Osteoblast (primary cell): ENCODE results near the gene SNRPF. TPM values are rescaled to one million over a fixed set of nuclear protein-coding genes. Genes with fewer than 3 reads are reported as not detected.
"Not testable (repeated sequence)": the region's sequence is repeated elsewhere in the genome, so short reads cannot be mapped to it uniquely, and the experiment has no call there.

Source experiments
- DNase-seq: peaks from one replicate; pipeline ENCODE4 v3.0.0; 2011; ENCODE audit warnings: low spot score, mixed read lengths; ENCODE audit not compliant: insufficient read length; ENCODE audit errors: missing footprints
- H2AFZ ChIP-seq: 2 replicates; pipeline ENCODE4 v1.6.0; 2011; ENCODE audit warnings: mild to moderate bottlenecking, low read length
- H3K27ac ChIP-seq: 2 replicates; pipeline ENCODE4 v1.5.1; 2011; ENCODE audit warnings: mild to moderate bottlenecking, low read depth, low read length, moderate library complexity
- H3K27me3 ChIP-seq: 2 replicates; pipeline ENCODE4 v1.6.0; 2012; ENCODE audit warnings: mild to moderate bottlenecking, control low read depth, inconsistent platforms, low read length, moderate library complexity; ENCODE audit not compliant: insufficient read depth
- H3K36me3 ChIP-seq: 2 replicates; pipeline ENCODE4 v1.5.1; 2011; ENCODE audit warnings: mild to moderate bottlenecking, low read length, control low read depth, moderate library complexity; ENCODE audit not compliant: insufficient read depth
- H3K4me1 ChIP-seq: 2 replicates; pipeline ENCODE4 v1.5.1; 2011; ENCODE audit warnings: mild to moderate bottlenecking, low read length, control low read depth, moderate library complexity; ENCODE audit not compliant: insufficient read depth
- H3K4me2 ChIP-seq: 2 replicates; pipeline ENCODE4 v1.6.0; 2011; ENCODE audit warnings: mild to moderate bottlenecking, low read length; ENCODE audit not compliant: insufficient read depth
- H3K4me3 ChIP-seq: fragments of 200-600 bp; sonication (generic); 3 replicates; pipeline ENCODE4 v1.5.1; 2012; ENCODE audit warnings: mild to moderate bottlenecking, low read length, inconsistent platforms; ENCODE audit not compliant: insufficient read depth
- H3K79me2 ChIP-seq: 2 replicates; pipeline ENCODE4 v1.6.0; 2012; ENCODE audit warnings: mild to moderate bottlenecking, low read length, control low read depth, inconsistent platforms; ENCODE audit not compliant: insufficient read depth
- H3K9me3 ChIP-seq: 2 replicates; pipeline ENCODE4 v1.5.1; 2011; ENCODE audit warnings: low read depth, low read length, control low read depth
- H4K20me1 ChIP-seq: 2 replicates; pipeline ENCODE4 v1.6.0; 2012; ENCODE audit warnings: mild to moderate bottlenecking, low read length, control low read depth; ENCODE audit not compliant: insufficient read depth
- CTCF ChIP-seq: IDR thresholded peaks from 2 replicates; pipeline ENCODE4 v1.5.1; 2011; ENCODE audit warnings: mild to moderate bottlenecking, low read depth, low read length, moderate library complexity; ENCODE audit errors: extremely low read depth
- total RNA-seq: library from RNA; depleted of rRNA; stranded (reverse); fragments of >200 nt; gene quantifications from 2 replicates; pipeline ENCODE4 v1.2.3, GENCODE V29; 2012

The SNRPF gene
- total RNA-seq: 6.2 and 6.8 TPM in 2 replicates

DNA sequence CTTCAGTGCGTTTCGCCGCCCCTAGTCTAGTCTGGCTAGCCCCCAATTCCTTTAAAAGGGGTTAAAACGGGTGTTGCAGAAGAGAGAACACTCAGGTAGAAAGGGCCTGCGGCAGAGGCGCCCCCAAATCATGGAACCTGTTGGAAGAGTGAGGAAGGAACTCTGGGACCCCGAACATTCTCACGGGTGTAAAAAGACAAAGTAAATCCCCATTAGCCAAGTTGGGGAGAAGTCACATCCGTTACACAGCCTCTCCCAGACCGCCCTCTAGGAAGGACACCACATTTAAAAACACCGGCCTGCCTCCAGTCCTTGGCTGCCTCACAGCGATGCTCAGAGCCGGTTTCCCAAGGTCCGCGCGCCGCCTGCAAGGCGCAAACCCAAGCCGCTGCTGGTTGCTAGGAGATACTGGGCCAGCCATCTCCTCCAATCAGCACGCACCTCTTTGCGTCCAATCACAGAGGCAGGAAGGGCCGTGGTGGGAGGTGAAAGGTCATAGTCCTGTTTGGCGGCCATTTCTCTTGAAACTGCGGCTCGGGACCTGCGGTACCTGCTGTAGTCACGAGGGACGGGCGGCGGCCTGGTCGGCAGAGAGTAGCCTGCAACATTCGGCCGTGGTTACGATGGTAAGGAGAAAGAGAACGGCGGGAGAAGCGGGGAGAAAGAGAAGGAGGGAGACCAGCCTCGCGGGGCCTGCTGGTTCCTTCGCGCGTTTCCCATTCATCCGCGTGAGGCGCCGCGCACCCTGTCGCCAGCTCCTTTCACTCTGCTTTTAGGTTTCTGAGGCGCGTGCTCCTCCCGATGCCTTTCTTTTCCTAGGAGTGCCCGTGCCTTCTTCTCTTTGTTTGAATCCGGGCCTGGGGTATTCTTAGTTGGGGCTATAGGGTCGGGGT, at the start of gene SNRPF:
TSS of gene SNRPF (plus strand) at position 502 of the 893 bp plus-strand sequence. CDS start at position 624, 122 bp downstream.
- peaks cover 10% of the 10 kb centered on the region for H3K4me1 ChIP-seq
- H3K79me2 ChIP-seq: peaks cover 50% of the 10 kb centered on the region
- peak within 1 kb of the TSS; percentile 96 for H3K4me2 ChIP-seq
- H3K27me3 ChIP-seq: peaks cover 2% of the 10 kb centered on the region
- DNase-seq: peak; percentile 98
- peak within 1 kb of the TSS; percentile 95 for H3K4me3 ChIP-seq
- H4K20me1 ChIP-seq: peaks cover 11% of the 10 kb centered on the region
- TF ChIP-seq CTCF: no peak
- peak within 1 kb of the TSS; percentile 97 for H2AFZ ChIP-seq
- H3K9me3 ChIP-seq: no peaks in the 10 kb centered on the region
- H3K36me3 ChIP-seq: peaks cover 28% of the 10 kb centered on the region
- H3K27ac ChIP-seq: peak within 1 kb of the TSS; percentile 89

DNA sequence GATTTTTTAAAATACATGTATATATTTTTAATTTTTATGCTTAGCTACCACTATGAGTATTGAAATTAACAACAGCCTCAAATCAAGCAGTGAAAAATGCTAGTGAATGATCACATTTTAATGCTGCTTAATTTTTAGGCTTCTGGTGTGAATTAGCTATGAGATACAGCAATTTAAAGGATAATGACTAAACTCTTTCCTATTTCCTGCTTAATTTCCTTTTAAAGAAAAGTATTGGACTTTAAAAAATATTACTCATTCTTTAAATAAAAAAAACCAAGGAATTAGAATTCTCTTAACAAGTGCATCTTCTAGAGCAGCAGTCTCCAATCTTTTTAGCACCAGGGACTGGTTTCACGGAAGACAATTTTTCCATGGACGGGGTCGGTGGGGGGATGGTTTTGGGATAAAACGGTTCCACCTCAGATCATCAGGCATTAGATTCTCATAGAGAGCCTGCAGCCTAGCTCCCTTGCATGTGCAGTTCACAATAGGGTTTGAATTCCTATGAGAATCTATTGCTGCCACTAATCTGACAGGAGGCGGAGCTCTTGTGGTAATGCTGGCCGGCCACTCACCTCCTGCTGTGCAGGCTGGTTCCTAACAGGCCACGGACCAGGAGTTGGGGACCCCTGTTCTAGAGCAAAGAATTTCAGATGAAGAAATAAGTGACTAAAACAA, 49.6 kb upstream of the SNRPF start:
- no peak overlapping the region for H3K4me2 ChIP-seq

DNA sequence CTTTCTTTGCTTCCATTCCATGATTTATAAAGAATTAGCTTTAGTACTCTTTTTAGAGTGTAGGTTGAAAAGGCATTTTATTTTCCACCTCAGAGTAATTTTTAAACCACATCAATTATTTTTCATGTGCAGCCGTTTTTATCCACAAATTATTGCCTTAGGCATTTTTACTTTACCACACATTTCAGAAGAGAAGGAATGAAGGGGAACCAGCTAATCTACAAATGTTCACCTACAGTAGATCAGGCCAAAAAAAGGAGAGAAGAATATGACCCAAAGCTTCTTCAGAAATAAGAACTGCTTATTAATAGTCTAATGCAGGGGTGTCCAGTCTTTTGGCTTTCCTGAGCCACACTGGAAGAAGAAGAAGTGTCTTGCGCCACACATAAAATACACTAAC, 48.3 kb upstream of the SNRPF start:
- peaks cover 13% of the 10 kb centered on the region for H3K4me1 ChIP-seq
- H3K9me3 ChIP-seq: no peaks in the 10 kb centered on the region
- no peak for TF ChIP-seq CTCF
- DNase-seq: no peak
- peak overlapping the region; percentile 6 for H2AFZ ChIP-seq
- no peaks in the 10 kb centered on the region for H3K27me3 ChIP-seq
- no peak overlapping the region for H3K27ac ChIP-seq
- no peak overlapping the region for H3K4me3 ChIP-seq
- H3K4me2 ChIP-seq: no peak overlapping the region
- H3K79me2 ChIP-seq: no peaks in the 10 kb centered on the region
- no peaks in the 10 kb centered on the region for H4K20me1 ChIP-seq
- H3K36me3 ChIP-seq: no peaks in the 10 kb centered on the region

More for the DNA sequence above, 49.6 kb upstream of the SNRPF start:
- Histone ChIP-seq H3K36me3 (no peaks in the 10 kb centered on the region), H2AFZ (no peak overlapping the region), H3K4me3 (no peak overlapping the region), H3K79me2 (no peaks in the 10 kb centered on the region), H3K4me1 (peaks cover 19% of the 10 kb centered on the region), H3K27me3 (no peaks in the 10 kb centered on the region), H3K9me3 (no peaks in the 10 kb centered on the region), H4K20me1 (no peaks in the 10 kb centered on the region), H3K27ac (peak overlapping the region; percentile 47)
- no peak for DNase-seq
- TF ChIP-seq CTCF: no peak

DNA sequence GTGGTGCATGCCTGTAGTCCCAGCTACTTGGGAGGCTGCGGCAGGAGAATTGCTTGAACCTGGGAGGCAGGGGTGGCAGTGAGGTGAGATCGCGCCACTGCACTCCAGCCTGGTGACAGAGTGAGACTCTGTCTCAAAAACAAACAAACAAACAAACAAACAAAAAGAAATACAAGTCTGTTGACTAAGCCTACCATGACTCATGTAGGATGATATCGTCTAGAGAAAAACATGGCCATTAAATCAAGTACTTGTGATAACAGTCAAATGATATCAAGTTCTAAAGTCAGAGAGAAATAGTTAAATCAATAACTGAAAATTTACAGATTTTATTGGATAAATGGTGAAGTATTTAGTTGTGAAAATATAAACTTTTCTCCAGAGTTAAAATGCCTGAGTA, 46.6 kb upstream of the SNRPF start:
- H3K4me3 ChIP-seq, H3K27me3 ChIP-seq, H3K79me2 ChIP-seq, H3K27ac ChIP-seq, H2AFZ ChIP-seq, H3K36me3 ChIP-seq, H3K9me3 ChIP-seq, H3K4me2 ChIP-seq, DNase-seq, H4K20me1 ChIP-seq, H3K4me1 ChIP-seq: not testable (repeated sequence)
